ENCODE data around the gene CD86. TPM values are rescaled to one million over a fixed set of nuclear protein-coding genes. Genes with fewer than 3 reads are reported as not detected.

Gene CD86
- total and polyA plus RNA-seq, 2 of the 8 experiments (the other 6 are each of a cell fraction or from before 2014, with no cell fraction given), result 0.12 to 0.30 TPM

DNA sequence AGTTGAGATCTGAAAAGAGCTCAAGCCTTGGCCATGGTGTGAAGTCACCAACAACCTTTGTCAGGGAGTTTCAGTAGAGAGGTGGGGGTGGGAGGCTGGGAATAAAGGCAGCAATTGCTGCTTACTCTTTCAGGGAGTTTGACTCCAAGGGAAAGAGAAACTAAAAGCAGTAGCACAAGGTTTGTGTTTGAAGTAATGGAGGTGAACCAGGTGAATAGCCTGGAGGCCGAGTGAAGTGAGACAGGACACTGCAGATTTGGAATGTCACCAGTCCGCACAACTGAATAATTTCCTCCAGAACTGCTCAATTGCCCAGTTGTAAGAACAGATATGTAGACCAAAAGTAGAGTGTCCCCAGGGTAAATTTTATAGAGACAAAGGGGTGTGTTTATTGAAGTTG is 44.1 kb downstream of the CD86 start (continued):
- TF ChIP-seq SRF (IDR thresholded peaks at IDR 0.05; ENCODE audit: low read depth, low read length), result no peak
- TF ChIP-seq PHF8 (conservative IDR thresholded peaks at IDR 0.05; ENCODE audit: low read depth, low read length), result no peak
- no peak for TF ChIP-seq ASH2L (IDR thresholded peaks at IDR 0.05; ENCODE audit: low read length)
- TF ChIP-seq CTBP2 (IDR thresholded peaks at IDR 0.05; ENCODE audit: borderline replicate concordance, insufficient read depth, insufficient read length, low read length), result no peak
- no peak for TF ChIP-seq GTF2F1 (IDR thresholded peaks at IDR 0.05; ENCODE audit: borderline replicate concordance, low read depth, low read length)
- no peak for TF ChIP-seq MAFK (IDR thresholded peaks at IDR 0.05; ENCODE audit: low read depth, low read length)
